Astrocyte of the cerebellum (primary cell): Measurements from ENCODE around the gene MCM10.

Source experiments
- DNase-seq: peaks from one replicate; pipeline ENCODE4 v3.0.0-alpha.2; 2011; ENCODE audit warnings: low read depth
- H3K4me3 ChIP-seq: 2 replicates; pipeline ENCODE4 v1.5.1; 2011; ENCODE audit warnings: mild to moderate bottlenecking, low read depth, low read length, moderate library complexity
- in situ Hi-C: cut with HindIII; loops from 2 replicates; pipeline ENCODE4 v1.10.0; 2017; ENCODE audit warnings: low sequenced_read_pairs
- TF ChIP-seq, protein P1 (sequence below): IDR thresholded peaks from 2 replicates; pipeline ENCODE4 v1.5.1; 2012; ENCODE audit warnings: low read length, low read depth, moderate library complexity, mild to moderate bottlenecking; ENCODE audit errors: missing control alignments

MCM10 gene

DNA sequence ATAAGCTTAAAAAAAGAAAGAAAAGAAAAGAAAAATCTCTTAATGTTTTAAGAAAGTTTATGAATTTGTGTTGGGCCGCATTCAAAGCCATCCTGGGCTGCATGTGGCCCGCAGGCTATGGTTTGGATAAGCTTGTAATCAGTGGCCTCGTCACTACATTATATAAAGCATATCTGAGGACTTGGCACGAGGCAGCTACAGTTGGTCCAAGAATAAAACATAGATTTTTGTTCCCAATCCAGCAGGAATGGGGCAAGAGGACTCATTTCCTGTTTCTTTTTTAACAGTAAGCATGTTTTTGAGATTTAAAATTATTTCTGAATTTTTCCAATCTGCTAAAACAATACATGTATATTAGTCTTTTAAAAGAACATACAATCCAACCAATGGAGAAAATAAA is 28.6 kb downstream of the MCM10 start:
- DNase-seq, result no peak
- no peak overlapping the region for H3K4me3 ChIP-seq
- TF ChIP-seq, protein P1, sequence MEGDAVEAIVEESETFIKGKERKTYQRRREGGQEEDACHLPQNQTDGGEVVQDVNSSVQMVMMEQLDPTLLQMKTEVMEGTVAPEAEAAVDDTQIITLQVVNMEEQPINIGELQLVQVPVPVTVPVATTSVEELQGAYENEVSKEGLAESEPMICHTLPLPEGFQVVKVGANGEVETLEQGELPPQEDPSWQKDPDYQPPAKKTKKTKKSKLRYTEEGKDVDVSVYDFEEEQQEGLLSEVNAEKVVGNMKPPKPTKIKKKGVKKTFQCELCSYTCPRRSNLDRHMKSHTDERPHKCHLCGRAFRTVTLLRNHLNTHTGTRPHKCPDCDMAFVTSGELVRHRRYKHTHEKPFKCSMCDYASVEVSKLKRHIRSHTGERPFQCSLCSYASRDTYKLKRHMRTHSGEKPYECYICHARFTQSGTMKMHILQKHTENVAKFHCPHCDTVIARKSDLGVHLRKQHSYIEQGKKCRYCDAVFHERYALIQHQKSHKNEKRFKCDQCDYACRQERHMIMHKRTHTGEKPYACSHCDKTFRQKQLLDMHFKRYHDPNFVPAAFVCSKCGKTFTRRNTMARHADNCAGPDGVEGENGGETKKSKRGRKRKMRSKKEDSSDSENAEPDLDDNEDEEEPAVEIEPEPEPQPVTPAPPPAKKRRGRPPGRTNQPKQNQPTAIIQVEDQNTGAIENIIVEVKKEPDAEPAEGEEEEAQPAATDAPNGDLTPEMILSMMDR, result no peak
- in situ Hi-C loops, result loop anchor here (5.0 kb wide), 1 partner anchor 48 kb away; no protein-coding TSS in a partner anchor

DNA sequence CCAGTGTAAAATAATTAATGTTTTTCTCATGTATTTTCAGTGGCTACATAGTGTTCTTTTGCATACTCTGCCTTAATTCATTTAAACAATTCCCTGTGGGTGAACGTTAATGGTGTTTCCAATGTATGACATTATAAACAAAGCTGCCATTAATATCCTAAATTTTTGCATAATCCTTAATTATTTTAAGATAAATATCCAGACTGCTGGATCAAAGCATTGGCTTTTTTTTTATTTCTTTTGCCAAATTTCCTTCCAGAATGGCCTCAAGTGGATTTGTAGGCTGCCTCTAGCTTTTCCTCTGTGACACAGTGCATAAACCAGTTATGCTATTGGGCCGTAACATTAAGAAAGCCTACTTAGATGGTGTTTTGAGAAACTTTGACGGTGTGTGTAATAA is 29.5 kb downstream of the MCM10 start:
- H3K4me3 ChIP-seq, result no peak overlapping the region
- no peak for DNase-seq
- TF ChIP-seq, protein P1, result no peak
- in situ Hi-C loops, result loop anchor here (5.0 kb wide), 1 partner anchor 49 kb away; no protein-coding TSS in a partner anchor

DNA sequence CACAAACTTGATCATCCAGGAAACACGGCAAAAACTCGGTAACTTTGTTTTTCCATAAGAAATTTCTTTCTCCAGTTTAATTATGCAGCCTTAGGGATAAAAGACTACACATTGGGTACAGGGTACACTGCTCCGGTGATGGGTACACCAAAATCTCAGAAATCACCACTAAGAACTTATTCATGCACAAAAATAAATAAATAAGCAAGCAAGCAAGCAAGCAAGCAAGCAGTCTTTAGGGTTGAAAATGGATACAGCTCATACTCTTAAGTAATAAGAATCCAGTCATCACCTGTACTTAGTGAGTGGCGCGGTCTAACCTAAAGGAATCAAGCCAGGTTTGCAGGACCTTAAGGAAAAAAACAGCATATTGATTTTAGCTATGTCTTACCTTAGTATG is 30.0 kb downstream of the MCM10 start:
- DNase-seq, result no peak
- H3K4me3 ChIP-seq, result no peak overlapping the region
- in situ Hi-C loops, result loop anchor here (5.0 kb wide), 1 partner anchor 49 kb away; no protein-coding TSS in a partner anchor
- TF ChIP-seq, protein P1, result no peak

DNA sequence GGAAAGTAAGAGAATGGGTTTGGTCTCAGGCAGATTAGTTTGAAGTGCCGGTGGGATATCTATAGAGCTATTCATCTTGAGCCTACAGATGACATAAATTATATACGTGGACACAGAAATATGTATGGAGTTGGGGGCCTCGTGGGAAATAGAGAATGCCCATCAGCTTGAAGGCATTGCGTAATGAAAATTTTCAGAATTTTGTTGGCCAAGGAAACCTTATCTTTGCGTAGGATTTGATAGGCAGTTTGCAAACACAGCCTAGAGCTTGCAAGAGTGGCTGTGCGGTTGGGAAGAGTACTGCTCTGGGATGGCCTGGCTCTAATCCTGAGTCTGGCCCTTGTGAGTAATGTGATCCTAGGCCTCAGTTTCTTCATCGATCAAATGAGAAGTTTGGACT is 32.3 kb downstream of the MCM10 start:
- in situ Hi-C loops, result loop anchor here (5.0 kb wide), 1 partner anchor 51 kb away; no protein-coding TSS in a partner anchor
- TF ChIP-seq, protein P1, result no peak
- no peak overlapping the region for H3K4me3 ChIP-seq
- DNase-seq, result no peak

DNA sequence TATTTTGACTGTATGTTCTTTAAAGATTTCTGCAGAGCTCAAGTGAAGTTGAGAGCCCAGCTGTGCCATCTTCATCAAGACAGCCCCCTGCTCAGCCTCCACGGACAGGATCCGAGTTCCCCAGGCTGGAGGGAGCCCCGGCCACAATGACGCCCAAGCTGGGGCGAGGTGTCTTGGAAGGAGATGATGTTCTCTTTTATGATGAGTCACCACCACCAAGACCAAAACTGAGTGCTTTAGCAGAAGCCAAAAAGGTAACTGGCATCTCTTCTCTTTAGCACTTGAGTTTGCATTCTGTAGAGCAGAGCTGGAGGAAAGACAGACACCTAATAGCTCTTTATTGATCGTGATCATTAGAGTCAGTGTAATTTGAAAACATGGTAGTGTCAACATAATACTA is 33.7 kb downstream of the MCM10 start:
- in situ Hi-C loops, result no loop called here
- no peak overlapping the region for H3K4me3 ChIP-seq
- TF ChIP-seq, protein P1, result no peak
- DNase-seq, result no peak

DNA sequence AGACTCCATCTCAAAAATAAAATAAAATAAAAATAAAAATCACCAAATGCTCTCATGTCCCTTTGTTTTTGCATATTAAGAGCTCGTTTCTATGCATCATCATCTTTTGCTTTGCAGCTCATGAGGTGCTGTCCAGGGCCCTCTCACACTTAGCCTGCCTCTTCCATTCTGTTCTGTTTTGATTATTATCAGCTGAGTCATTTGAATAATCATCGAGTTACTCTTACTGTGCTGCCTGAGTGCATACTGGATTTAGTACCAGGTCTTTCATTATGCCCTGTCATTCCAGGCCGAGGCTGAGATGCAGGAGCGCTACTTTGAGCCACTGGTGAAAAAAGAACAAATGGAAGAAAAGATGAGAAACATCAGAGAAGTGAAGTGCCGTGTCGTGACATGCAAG is 39.8 kb downstream of the MCM10 start:
- in situ Hi-C loops, result no loop called here
- no peak overlapping the region for H3K4me3 ChIP-seq
- no peak for DNase-seq
- TF ChIP-seq, protein P1, result no peak

DNA sequence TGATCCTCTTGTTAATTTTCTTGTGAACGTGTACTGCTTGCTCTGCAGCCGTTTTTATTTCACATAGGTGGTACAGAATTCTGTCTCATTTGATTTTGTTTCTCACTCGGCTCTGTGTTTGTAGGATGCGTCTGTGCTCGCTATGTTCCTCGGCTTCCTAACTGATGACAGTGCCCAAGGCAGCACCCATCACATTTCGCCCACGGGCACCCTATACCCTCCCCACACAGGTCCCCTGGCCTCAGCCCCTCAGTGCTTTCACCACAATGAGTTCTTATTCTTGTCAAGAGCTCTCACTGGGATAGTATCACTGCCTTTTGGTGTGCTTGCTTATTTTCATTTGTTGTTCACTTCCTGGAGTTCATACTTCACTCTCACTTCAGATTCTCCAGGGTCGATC is 44.7 kb downstream of the MCM10 start:
- in situ Hi-C loops, result no loop called here
- H3K4me3 ChIP-seq, result no peak overlapping the region
- DNase-seq, result no peak
- TF ChIP-seq, protein P1, result no peak
